Fibroblast of gingiva (primary cell): ENCODE results near the gene PRDM1.
"Not testable (repeated sequence)": the region's sequence is repeated elsewhere in the genome, so short reads cannot be mapped to it uniquely, and the experiment has no call there.

Experiments
- DNase-seq: peaks from one replicate; pipeline ENCODE4 v3.0.0-alpha.2; 2011; ENCODE audit warnings: low read depth

Gene PRDM1

DNA sequence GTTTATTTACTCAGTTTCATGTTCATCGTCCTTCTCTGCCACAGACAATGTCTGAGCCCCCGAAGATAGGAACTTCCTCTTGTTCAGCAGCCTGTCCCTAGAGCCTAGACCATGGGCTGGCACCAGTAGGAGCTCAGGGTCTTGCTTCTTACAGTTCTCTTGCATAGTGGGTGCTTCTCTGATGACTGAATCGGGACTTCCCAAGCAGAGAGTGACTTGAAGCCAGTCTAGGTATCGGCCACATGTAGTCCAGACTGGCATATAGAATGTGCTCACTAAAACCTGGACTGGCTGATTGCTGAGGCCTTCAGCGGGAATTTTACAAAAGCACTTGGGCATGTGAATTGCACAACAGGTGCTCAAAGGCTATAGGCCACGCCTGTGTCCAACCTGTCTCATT lies 52.0 kb downstream of the PRDM1 start:
- no peak for DNase-seq

GRCh38 chr6:106141441-106142237 lies 55.5 kb downstream of the PRDM1 start:
- no peak for DNase-seq

DNA sequence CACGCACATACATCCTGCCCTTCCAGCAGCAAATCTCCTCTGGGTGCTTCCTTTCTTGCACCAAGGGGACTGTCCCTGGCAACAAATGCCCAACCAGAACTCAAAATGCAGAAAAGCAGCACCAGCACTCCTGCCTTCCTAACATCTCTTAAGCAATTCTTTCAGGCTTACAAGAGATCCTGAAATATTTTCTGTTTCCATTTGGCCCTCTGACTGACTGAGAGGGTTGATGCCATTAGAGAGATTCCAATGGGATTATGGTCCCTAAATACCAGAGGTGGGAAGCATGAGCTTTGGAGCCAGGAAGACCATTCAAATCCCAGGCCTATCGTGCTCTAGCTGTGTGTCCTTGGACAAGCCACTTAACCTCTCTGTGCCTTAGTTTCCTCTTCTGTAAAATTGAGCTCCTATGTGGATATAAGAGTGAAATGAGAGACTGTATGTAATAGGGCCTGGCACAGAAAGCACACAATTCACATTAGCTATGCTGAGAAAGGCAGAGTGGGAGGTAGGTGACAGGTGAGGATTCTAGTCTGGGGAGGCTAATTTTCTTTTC lies 56.8 kb downstream of the PRDM1 start:
- no peak for DNase-seq

- no peak for DNase-seq
These were observed 57.5 kb downstream of the PRDM1 start for GRCh38 chr6:106143665-106144064.

- no peak for DNase-seq
These were observed 59.0 kb downstream of the PRDM1 start for GRCh38 chr6:106145144-106145543.

GRCh38 chr6:106145741-106146227 lies 59.6 kb downstream of the PRDM1 start:
- no peak for DNase-seq

DNA sequence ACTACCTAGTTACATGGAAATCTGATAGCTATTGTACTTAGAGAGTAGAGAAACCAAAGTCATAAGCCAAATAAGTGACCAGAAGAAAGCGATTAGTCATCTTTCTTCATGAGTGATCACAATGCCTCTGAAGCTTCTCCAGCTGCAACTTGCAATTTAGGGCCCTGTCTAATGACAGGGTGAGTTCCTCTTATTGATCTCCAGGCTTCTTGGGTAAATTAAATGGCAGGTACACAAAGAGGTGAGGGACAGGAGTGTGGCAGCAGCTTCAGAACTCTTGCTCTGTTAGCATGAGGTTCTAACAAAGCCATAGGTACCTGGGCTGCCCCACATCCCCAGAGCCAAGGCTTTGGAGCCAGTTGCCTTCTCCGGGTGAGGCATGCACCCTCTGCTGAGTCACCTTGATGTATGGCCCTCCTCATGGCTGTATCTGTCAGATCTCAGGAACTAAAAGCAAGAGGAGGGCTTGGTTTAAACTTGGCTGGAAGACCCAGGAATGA lies 60.8 kb downstream of the PRDM1 start:
- no peak for DNase-seq

DNA sequence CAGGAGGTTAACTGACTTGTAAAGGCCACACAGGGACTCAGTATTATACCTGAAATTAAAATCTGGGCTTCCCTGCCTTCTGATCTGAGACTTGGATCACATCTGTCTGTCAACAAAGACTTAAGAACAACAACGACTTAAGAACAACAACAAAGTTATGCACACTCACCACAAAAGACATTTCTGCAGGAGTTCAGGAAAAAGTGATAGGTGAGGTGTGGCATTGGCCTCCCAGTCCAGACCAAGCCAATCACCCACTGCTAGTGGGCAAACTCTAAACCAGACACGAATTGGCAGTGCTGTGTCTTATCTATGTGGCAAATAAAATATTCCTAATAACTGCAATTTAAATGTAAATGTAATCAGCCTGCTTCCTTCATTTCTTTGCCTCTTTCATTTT lies 61.3 kb downstream of the PRDM1 start:
- DNase-seq = no peak

DNA sequence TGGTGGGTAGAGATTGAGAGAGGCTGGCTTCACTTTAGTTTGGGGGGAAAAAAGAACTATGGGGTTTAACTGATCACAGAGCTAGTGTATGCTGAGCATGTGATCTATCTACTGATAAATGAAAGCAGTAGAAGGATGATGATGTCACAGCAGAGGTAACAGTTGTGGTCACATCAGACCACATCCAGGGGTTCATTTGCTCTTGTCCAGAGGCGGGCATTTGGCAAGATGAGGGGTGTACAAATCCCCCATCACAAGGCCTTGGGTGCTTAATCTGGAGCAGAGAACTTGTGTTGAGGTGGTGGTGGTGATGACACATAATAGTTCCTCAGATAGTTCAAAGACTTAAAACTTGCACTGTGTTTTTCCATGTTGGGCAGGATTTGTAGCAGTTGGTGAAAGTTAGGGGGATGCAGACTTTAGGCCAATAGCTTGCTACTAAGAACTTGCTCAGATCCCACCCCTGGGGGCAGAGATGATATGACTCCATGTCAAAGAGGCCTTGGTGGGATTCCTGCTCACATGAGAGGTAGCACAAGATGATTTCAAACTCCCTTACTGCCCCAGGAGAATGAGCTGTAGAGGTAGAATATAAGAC lies 63.4 kb downstream of the PRDM1 start:
- no peak for DNase-seq

DNA sequence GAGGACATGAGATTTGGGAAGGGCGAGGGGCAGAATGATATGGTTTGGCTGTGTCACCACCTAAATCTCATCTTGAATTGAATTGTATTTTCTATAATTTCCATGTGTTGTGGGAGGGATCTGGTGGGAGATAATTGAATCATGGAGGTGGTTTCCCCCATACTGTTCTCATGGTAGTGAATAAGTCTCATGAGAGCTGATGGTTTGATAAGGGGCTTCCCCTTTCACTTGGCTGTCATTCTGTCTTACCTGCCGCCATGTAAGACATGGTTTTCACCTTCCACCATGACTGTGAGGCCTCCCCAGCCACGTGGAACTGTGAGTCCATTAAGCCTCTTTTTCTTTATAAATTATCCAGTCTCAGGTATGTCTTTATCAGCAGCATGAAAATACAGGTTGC lies 66.3 kb downstream of the PRDM1 start:
- DNase-seq = not testable (repeated sequence)

- DNase-seq = no peak
These were observed 66.8 kb downstream of the PRDM1 start for GRCh38 chr6:106152952-106153351.

DNA sequence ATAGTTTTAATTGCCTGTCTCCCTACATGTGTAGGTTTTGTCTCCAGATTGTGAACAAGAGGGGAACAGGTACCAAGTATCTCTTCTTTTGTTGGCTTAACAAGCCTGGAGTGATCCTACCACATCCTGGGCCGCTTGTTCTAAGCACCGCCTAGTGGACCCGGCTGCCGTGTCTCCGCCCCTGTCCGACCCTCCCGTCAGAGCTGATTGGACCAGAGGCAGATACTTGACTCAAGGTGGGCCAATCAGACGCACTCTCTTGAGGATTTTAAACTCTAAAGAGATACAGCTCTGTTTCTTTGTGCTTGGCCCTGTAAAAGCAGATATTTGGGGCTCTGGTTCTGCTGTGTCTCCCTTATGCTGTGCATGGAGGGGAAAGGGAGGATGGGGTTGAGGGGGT lies 68.2 kb downstream of the PRDM1 start:
- DNase-seq = no peak

GRCh38 chr6:106155219-106155830 lies 69.2 kb downstream of the PRDM1 start:
- peak; percentile 70 for DNase-seq

DNA sequence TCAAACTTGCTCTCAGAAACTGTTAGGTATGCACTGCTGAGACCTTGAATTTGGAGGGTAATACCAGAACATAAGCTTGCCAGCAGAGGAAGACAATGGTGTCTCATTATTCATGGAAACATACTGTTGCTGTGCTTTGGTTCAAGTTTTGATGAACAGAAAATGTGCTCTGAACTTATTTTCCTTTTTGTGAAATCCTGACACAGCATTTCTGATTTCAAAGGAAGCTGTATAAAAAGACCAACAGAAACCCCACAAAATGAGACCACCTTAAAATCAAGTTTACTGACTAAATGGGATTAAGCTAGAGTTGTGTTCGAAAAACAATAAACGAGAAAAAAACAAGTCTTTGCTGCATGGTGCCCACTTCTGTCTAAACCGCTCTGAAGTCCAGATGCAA lies 70.3 kb downstream of the PRDM1 start:
- no peak for DNase-seq

- no peak for DNase-seq
These were observed 70.7 kb downstream of the PRDM1 start for GRCh38 chr6:106156863-106157262.

DNA sequence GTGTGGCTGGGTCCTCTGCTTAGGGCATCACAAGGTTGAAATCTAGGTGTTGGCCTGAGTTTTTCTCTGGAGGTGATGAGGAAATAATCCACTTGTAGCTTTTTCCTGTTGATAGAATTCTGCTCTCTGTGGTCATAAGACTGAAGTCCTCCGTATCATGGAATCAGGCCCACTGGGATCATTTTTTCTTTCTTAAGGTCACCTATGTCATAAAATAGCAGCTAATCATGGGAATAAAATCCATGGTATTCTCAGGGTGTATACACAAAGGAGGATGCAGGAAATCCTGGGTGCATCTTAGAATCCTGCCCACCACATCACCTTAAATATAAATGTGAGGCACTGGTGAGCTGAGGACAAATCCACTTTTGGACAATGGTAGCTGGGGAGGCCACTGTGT lies 72.7 kb downstream of the PRDM1 start:
- DNase-seq = no peak
